H1 (cell line): Measurements from ENCODE around the gene MOCS1.

Source experiments
- ASH2L ChIP-seq: fragments of 200-600, 300-600 bp; sonication (generic); IDR thresholded peaks from one replicate; pipeline ENCODE4 v1.7.1; 2017; ENCODE audit warnings: low read length
- CREB1 ChIP-seq: IDR thresholded peaks from 2 replicates; pipeline ENCODE4 v1.6.1; 2012; ENCODE audit warnings: inconsistent platforms
- CTCF ChIP-seq, 3 experiments: IDR thresholded peaks; 1 replicate in 2 of 3; 2 replicates in 1 of 3; pipeline versions ENCODE4 v1.5.1 to v1.6.1; 2011; ENCODE audit warnings: low read length in 3 of 3, mild to moderate bottlenecking in 3 of 3, inconsistent platforms in 2 of 3, low read depth in 1 of 3, moderate library complexity in 1 of 3; ENCODE audit not compliant: insufficient read depth in 1 of 3; ENCODE audit errors: control extremely low read depth in 1 of 3
- EP300 ChIP-seq, 2 experiments: IDR thresholded peaks; 1 replicate in 1 of 2; 2 replicates in 1 of 2; pipeline ENCODE4 v1.6.1; 2011 to 2012; ENCODE audit warnings: low read depth in 2 of 2, low read length in 2 of 2, mild to moderate bottlenecking in 2 of 2, borderline replicate concordance in 1 of 2, inconsistent platforms in 1 of 2, moderate library complexity in 1 of 2
- EZH2 ChIP-seq: fragments of 200-600 bp; sonication (generic); IDR thresholded peaks from 2 replicates; pipeline ENCODE4 v1.7.1; 2012; ENCODE audit warnings: low read depth, mild to moderate bottlenecking, moderate library complexity, low read length, inconsistent platforms; ENCODE audit not compliant: severe bottlenecking
- KDM4A ChIP-seq: IDR thresholded peaks from one replicate; pipeline ENCODE4 v1.7.1; 2012; ENCODE audit warnings: low read depth, mild to moderate bottlenecking, moderate library complexity, low read length, inconsistent platforms; ENCODE audit not compliant: severe bottlenecking
- MAX ChIP-seq: IDR thresholded peaks from 2 replicates; pipeline ENCODE4 v1.6.1; 2012; ENCODE audit warnings: inconsistent platforms
- PHF8 ChIP-seq: fragments of 200-600 bp; sonication (generic); conservative IDR thresholded peaks from 2 replicates; pipeline ENCODE4 v1.7.1; 2012; ENCODE audit warnings: low read depth, mild to moderate bottlenecking, inconsistent platforms, low read length, moderate library complexity
- POLR2AphosphoS5 ChIP-seq: IDR thresholded peaks from 2 replicates; pipeline ENCODE4 v1.6.1; 2011; ENCODE audit warnings: low read depth, low read length
- RAD21 ChIP-seq, 2 experiments: IDR thresholded peaks in 1 of 2; conservative IDR thresholded peaks in 1 of 2; 2 replicates each; pipeline ENCODE4 v1.6.1; 2011; ENCODE audit warnings: low read depth in 2 of 2, low read length in 2 of 2, improper control_type of control experiment in 1 of 2, inconsistent platforms in 1 of 2, mild to moderate bottlenecking in 1 of 2, moderate library complexity in 1 of 2
- TEAD4 ChIP-seq: IDR thresholded peaks from 2 replicates; pipeline ENCODE4 v1.6.1; 2012; ENCODE audit warnings: low read depth, low read length, inconsistent platforms, mixed read lengths

- TF ChIP-seq TEAD4 (no peak), CTCF (IDR thresholded peaks at IDR 0.05; ENCODE audit: control extremely low read depth in 1 of 3, insufficient read depth in 1 of 3, low read depth in 1 of 3, low read length in 3 of 3) (no peak), POLR2AphosphoS5 (no peak), ASH2L (no peak), KDM4A (no peak), CREB1 (no peak), EP300 (IDR thresholded peaks at IDR 0.05; ENCODE audit: borderline replicate concordance in 1 of 2, low read depth in 2 of 2, low read length in 2 of 2) (no peak), PHF8 (no peak), EZH2 (no peak), RAD21 (IDR thresholded peaks at IDR 0.05 in 1 of 2, conservative IDR thresholded peaks at IDR 0.05 in 1 of 2; ENCODE audit: low read depth in 2 of 2, low read length in 2 of 2) (no peak), MAX (no peak)
Observed at GRCh38 chr6:39901116-39901655, 33.1 kb downstream of the MOCS1 start.
